Stimulated activated CD4-positive, alpha-beta T cell treated with anti-CD3 and anti-CD28 coated beads, Interleukin-2, amount 100 ng/mL, for 4 hours (primary cell): ENCODE results near the gene ADGRD1.

Experiments used
- DNase-seq: peaks from one replicate; pipeline ENCODE4 v3.0.0-alpha.2; 2020; ENCODE audit warnings: low read depth

ADGRD1 gene

GRCh38 chr12:131092901-131093603, 139.3 kb downstream of the ADGRD1 start:
- no peak for DNase-seq

- DNase-seq: no peak
Observed at GRCh38 chr12:131093604-131093955, 139.9 kb downstream of the ADGRD1 start.

- no peak for DNase-seq
Observed at GRCh38 chr12:131093971-131094830, 140.5 kb downstream of the ADGRD1 start.

- DNase-seq: no peak
Observed at GRCh38 chr12:131094831-131095805, 141.4 kb downstream of the ADGRD1 start.

- DNase-seq: no peak
Observed at GRCh38 chr12:131095826-131096680, 142.3 kb downstream of the ADGRD1 start.

GRCh38 chr12:131096681-131097181, 143.0 kb downstream of the ADGRD1 start:
- no peak for DNase-seq

- no peak for DNase-seq
Observed at GRCh38 chr12:131097202-131098177, 143.8 kb downstream of the ADGRD1 start.

GRCh38 chr12:131098178-131098981, 144.7 kb downstream of the ADGRD1 start:
- DNase-seq: no peak

- DNase-seq: no peak
Observed at GRCh38 chr12:131100031-131100674, 146.4 kb downstream of the ADGRD1 start.

- no peak for DNase-seq
Observed at GRCh38 chr12:131101006-131101405, 147.3 kb downstream of the ADGRD1 start.

- no peak for DNase-seq
Observed at GRCh38 chr12:131101703-131102492, 148.2 kb downstream of the ADGRD1 start.

GRCh38 chr12:131102493-131102931, 148.8 kb downstream of the ADGRD1 start:
- DNase-seq: no peak

- no peak for DNase-seq
Observed at GRCh38 chr12:131102991-131103668, 149.4 kb downstream of the ADGRD1 start.

GRCh38 chr12:131103669-131104462, 150.2 kb downstream of the ADGRD1 start:
- no peak for DNase-seq

- peak; percentile 68 for DNase-seq
Observed at GRCh38 chr12:131104463-131105350, 151.0 kb downstream of the ADGRD1 start.
